K562 treated with DMSO at 1 percent for 24 hours (cell line): ENCODE data around the gene RNASE13. TPM values are rescaled to one million over a fixed set of nuclear protein-coding genes. Genes with fewer than 3 reads are reported as not detected.

Experiments
- total RNA-seq: library from RNA; unstranded; fragments of 300-600 nt; gene quantifications from 2 replicates; pipeline ENCODE4 v1.2.3, GENCODE V29; 2022; ENCODE audit warnings: low read depth; ENCODE audit not compliant: insufficient read depth

The RNASE13 gene
- total RNA-seq, result not detected in 2 replicates

DNA sequence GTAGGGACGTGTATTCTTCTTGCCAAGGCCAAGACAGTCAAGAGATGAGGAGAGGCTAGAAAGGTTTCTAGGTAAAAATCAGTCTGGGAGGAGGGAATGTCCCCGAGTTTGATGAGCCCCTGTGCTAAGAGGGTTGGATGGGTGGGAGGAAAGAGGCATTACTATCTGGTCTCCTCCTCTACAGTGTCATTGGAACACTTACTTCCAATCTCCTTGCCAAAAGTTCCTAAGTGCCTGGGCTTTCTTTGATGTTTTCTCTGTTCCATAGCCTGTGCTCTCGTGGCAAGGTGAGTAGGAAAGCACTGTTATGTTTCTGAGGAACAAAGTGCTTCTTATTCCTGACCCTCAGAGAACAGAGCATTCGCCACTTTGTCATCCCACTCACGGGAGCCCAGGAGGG is at the start of gene RNASE13:
RNASE13 (minus strand) TSS at position 101 of the 400 bp plus-strand sequence. CDS start 519 bp downstream, outside the sequence.

DNA sequence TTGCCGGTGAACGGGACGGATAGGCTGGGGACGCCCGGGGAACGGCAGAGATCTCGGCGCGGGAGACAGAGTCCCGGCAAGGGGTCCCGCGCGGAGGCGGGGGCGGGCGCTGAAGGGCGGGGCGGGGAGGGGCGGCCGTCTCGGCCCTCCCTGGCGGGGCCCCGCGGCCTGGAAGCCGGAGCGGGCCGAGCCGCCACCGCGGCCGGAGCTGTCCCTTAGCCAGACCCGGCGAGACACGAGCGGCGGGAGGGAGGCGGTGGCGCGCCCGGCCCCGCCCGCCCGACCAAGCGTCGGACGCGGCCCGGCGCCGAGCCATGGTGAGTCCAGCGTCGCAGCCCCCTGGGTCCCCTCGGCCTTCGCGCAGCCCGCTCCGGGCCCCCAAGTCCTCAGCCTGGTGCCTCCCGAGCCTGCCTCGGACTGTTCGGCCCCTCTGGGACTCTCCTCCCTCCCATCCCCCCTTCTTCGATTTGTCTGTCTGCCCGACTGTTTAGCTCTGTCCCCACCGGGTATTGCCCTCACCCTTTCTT is 35.5 kb upstream of the RNASE13 start, which contains the start of gene ARHGEF40:
ARHGEF40 (plus strand) TSS at position 222 of the 527 bp plus-strand sequence; CDS start at position 315, 93 bp downstream.

GRCh38 chr14:21057803-21058675 is 23.4 kb upstream of the RNASE13 start, which contains the start of gene RNASE8:
RNASE8 (plus strand) TSS chr14:21057822; CDS start chr14:21057893, 71 bp downstream.

GRCh38 chr14:21041676-21042433 is 7.2 kb upstream of the RNASE13 start, which contains the start of gene RNASE7:
RNASE7 (plus strand) TSS chr14:21042362; CDS start chr14:21042993, 631 bp downstream.

DNA sequence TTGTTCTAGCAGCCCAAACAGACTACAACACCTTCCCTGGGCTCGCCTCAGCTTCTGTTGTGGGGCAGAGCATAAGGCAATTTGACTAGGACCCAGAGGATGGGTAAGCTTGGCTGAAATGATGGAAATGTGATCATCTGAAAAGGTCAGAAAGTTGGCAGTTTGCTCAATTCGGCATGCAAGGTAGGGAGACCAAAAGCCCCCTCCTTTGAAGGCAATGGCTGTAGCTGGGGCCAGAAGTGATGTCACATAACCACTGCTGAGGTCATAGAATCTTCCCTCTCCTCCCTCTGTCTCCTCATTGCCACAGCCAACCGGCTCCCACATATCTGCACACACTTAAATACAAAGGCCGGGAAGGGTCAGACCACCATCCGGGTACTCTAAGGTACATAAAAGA is 4.7 kb downstream of the RNASE13 start, which contains the start of gene TPPP2:
TPPP2 (plus strand) TSS at position 301 of the 400 bp plus-strand sequence. CDS start 365 bp downstream, outside the sequence.

GRCh38 chr14:21024585-21025370 is 9.8 kb downstream of the RNASE13 start, which contains the start of gene NDRG2:
NDRG2 (minus strand) TSS chr14:21025061; CDS start chr14:21023315, 1,746 bp downstream.

GRCh38 chr14:20998674-20999366 is 35.8 kb downstream of the RNASE13 start, which contains the start of gene SLC39A2:
SLC39A2 (plus strand) TSS chr14:20999293; CDS start chr14:20999447, 154 bp downstream.

GRCh38 chr14:20989787-20990600 is 44.6 kb downstream of the RNASE13 start, which contains the start of gene METTL17:
METTL17 (plus strand) TSS chr14:20989980; CDS start chr14:20990003, 23 bp downstream.

Other genes with a start within 250 kb of the RNASE13 start
- 26.4 and 37.4 TPM in 2 replicates for gene RNASE1, start 232.0 kb downstream of the RNASE13 start, total RNA-seq
- not detected in 2 replicates for gene RNASE3, start 143.4 kb downstream of the RNASE13 start, total RNA-seq
- gene RNASE2, start 79.3 kb downstream of the RNASE13 start, total RNA-seq, result not detected in 2 replicates
- 49.4 and 57.0 TPM in 2 replicates for gene METTL17, start 44.8 kb downstream of the RNASE13 start, total RNA-seq
- 0.21 TPM in 1 of 2 replicates, not detected in the other for gene SLC39A2, start 35.5 kb downstream of the RNASE13 start, total RNA-seq
- 58.7 and 70.4 TPM in 2 replicates for gene NDRG2, start 9.7 kb downstream of the RNASE13 start, total RNA-seq
- not detected in 2 replicates for gene TPPP2, start 4.6 kb downstream of the RNASE13 start, total RNA-seq
- not detected in 2 replicates for gene RNASE7, start 7.6 kb upstream of the RNASE13 start, total RNA-seq
- gene RNASE8, start 23.0 kb upstream of the RNASE13 start, total RNA-seq, result not detected in 2 replicates
- gene ARHGEF40, start 35.5 kb upstream of the RNASE13 start, total RNA-seq, result 8.7 and 10.2 TPM in 2 replicates
- 18.6 and 25.2 TPM in 2 replicates for gene ZNF219, start 63.8 kb upstream of the RNASE13 start, total RNA-seq
- gene TMEM253, start 66.3 kb upstream of the RNASE13 start, total RNA-seq, result 0.72 TPM in 1 of 2 replicates, not detected in the other
- not detected in 2 replicates for gene OR5AU1, start 121.3 kb upstream of the RNASE13 start, total RNA-seq
- 425 and 459 TPM in 2 replicates for gene HNRNPC, start 234.6 kb upstream of the RNASE13 start, total RNA-seq
- gene RPGRIP1, start 245.3 kb upstream of the RNASE13 start, total RNA-seq, result 0.76 and 5.4 TPM in 2 replicates